Measurements from ENCODE around the gene TMEM233. TPM values are rescaled to one million over a fixed set of nuclear protein-coding genes. Genes with fewer than 3 reads are reported as not detected.
A peak's percentile ranks its signal among the peaks of the same experiment; 100 is the strongest.

TMEM233 gene
- total and polyA plus RNA-seq, 9 of the 15 experiments (the other 6 are each of a cell fraction or from before 2014, with no cell fraction given), result 0.04 to 0.17 (median 0.07) TPM; not detected in 2

DNA sequence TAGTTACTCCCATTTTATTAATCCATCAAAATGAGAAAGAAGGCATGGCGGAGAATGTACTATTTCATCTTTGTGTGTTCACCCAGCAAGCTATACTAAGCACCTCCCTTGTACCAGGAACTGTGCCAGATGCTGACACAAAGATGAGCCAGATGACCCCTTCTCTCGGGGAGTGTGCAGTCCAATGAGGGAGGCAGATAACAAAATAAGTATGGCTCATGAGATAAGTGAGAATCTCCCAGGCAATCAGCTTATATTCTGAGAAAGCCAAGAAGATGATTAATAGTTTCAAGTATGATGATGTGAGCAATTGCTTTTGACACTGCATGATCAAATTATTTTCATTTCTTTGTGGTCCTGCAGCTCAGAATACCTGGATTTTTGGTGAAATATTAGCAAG is 1.3 kb upstream of the TMEM233 start:
- ChIA-PET CTCF (ENCODE audit: low intra/inter-chr PET ratio) (no interaction called here), POLR2A (interaction anchor here (1.0 kb wide), 1 partner anchor 12 kb away, joined by 3 read pairs; no protein-coding TSS in a partner anchor)
- BruUV-seq (replicated peaks), result no TSS peak
- WGBS (ENCODE audit: insufficient coverage, low coverage, missing lambda C conversion rate), result 0% methylated on average over 2 of the region's 2 CpGs
- no peaks in the 10 kb centered on the region for H3K36me3 ChIP-seq (ENCODE audit: control insufficient read depth, insufficient read depth, low read length)
- no peak overlapping the region for H2AFZ ChIP-seq (ENCODE audit: low read depth, low read length)
- in situ Hi-C loops (cut with MboI) (no loop called here), intact Hi-C loops (cut with micrococcal nuclease) (loop anchor here (5.0 kb wide), 1 partner anchor 40 kb away; no protein-coding TSS in a partner anchor)
- no peak overlapping the region for H3K4me2 ChIP-seq (ENCODE audit: insufficient read depth, low read length)
- no peak for FAIRE-seq
- H3K9ac ChIP-seq (ENCODE audit: insufficient read depth in 1 of 2, low read depth in 2 of 2, low read length in 2 of 2), result no peak overlapping the region
- peak; percentile 55 to 67 (median 58) for DNase-seq (ENCODE audit: extremely low read depth in 1 of 4, low spot score in 3 of 4)
- no peaks in the 10 kb centered on the region for H3K9me3 ChIP-seq (replicated peaks; ENCODE audit: control insufficient read depth, insufficient read depth, low read depth, low read length)
- H3K4me1 ChIP-seq (replicated peaks in 1 of 2; ENCODE audit: control insufficient read depth in 2 of 2, insufficient read depth in 2 of 2, low read length in 2 of 2), result peaks cover 8 to 18% of the 10 kb centered on the region in 2 experiments; a peak in 4 of 5 replicates
- peaks cover 25 to 35% of the 10 kb centered on the region in 2 experiments; a peak in 4 of 5 replicates for H3K27me3 ChIP-seq (ENCODE audit: control insufficient read depth in 2 of 2, insufficient read depth in 2 of 2, low read length in 2 of 2)
- H3K79me2 ChIP-seq (ENCODE audit: control insufficient read depth, insufficient read depth, low read length), result no peaks in the 10 kb centered on the region
- no peaks in the 10 kb centered on the region for H3K9me1 ChIP-seq (ENCODE audit: control insufficient read depth, insufficient read depth, low read length)
- no peak overlapping the region for H3K27ac ChIP-seq (ENCODE audit: extremely low read depth, low read depth, low read length)
- H4K20me1 ChIP-seq (replicated peaks; ENCODE audit: control insufficient read depth, insufficient read depth, low read length), result no peaks in the 10 kb centered on the region
- no peak overlapping the region for H3K4me3 ChIP-seq
- ATAC-seq, result peak; percentile 72
- TF ChIP-seq ZFP1 (CRISPR knock-in tag; IDR thresholded peaks at IDR 0.05) (no peak), ZNF431 (CRISPR knock-in tag; IDR thresholded peaks at IDR 0.05) (no peak), MXI1 (IDR thresholded peaks at IDR 0.05; ENCODE audit: low read depth, low read length) (no peak), ETV1 (tag; conservative IDR thresholded peaks at IDR 0.05; ENCODE audit: low read depth) (no peak), ZSCAN29 (IDR thresholded peaks at IDR 0.05) (no peak), ZNF75A (CRISPR knock-in tag; IDR thresholded peaks at IDR 0.05) (no peak), ETV6 (IDR thresholded peaks at IDR 0.05; ENCODE audit: borderline replicate concordance in 1 of 2, low read depth in 2 of 2, low read length in 1 of 2) (no peak), ETV6 (CRISPR knock-in tag; IDR thresholded peaks at IDR 0.05; ENCODE audit: borderline replicate concordance) (no peak), SMARCA4 (IDR thresholded peaks at IDR 0.05) (peak; percentile 85), ZSCAN32 (CRISPR knock-in tag; IDR thresholded peaks at IDR 0.05) (no peak), CEBPB (tag; IDR thresholded peaks at IDR 0.05) (no peak), BRD9 (IDR thresholded peaks at IDR 0.05; ENCODE audit: low read depth, partially characterized antibody) (no peak), MCM2 (IDR thresholded peaks at IDR 0.05; ENCODE audit: low read depth) (no peak), WHSC1 (IDR thresholded peaks at IDR 0.05; ENCODE audit: low read length) (no peak)
- TF ChIP-seq, protein P1, sequence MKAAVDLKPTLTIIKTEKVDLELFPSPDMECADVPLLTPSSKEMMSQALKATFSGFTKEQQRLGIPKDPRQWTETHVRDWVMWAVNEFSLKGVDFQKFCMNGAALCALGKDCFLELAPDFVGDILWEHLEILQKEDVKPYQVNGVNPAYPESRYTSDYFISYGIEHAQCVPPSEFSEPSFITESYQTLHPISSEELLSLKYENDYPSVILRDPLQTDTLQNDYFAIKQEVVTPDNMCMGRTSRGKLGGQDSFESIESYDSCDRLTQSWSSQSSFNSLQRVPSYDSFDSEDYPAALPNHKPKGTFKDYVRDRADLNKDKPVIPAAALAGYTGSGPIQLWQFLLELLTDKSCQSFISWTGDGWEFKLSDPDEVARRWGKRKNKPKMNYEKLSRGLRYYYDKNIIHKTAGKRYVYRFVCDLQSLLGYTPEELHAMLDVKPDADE (conservative IDR thresholded peaks at IDR 0.05; ENCODE audit: control insufficient read depth, low read depth, low read length), result no peak
- TF ChIP-seq, protein P2, sequence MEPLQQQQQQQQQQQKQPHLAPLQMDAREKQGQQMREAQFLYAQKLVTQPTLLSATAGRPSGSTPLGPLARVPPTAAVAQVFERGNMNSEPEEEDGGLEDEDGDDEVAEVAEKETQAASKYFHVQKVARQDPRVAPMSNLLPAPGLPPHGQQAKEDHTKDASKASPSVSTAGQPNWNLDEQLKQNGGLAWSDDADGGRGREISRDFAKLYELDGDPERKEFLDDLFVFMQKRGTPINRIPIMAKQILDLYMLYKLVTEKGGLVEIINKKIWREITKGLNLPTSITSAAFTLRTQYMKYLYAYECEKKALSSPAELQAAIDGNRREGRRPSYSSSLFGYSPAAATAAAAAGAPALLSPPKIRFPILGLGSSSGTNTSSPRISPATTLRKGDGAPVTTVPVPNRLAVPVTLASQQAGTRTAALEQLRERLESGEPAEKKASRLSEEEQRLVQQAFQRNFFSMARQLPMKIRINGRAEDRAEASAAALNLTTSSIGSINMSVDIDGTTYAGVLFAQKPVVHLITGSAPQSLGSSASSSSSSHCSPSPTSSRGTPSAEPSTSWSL (CRISPR knock-in tag; IDR thresholded peaks at IDR 0.05; ENCODE audit: borderline replicate concordance), result no peak
- TF ChIP-seq, protein P3, sequence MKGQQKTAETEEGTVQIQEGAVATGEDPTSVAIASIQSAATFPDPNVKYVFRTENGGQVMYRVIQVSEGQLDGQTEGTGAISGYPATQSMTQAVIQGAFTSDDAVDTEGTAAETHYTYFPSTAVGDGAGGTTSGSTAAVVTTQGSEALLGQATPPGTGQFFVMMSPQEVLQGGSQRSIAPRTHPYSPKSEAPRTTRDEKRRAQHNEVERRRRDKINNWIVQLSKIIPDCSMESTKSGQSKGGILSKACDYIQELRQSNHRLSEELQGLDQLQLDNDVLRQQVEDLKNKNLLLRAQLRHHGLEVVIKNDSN (CRISPR knock-in tag; IDR thresholded peaks at IDR 0.05), result no peak
- TF ChIP-seq, protein P4, sequence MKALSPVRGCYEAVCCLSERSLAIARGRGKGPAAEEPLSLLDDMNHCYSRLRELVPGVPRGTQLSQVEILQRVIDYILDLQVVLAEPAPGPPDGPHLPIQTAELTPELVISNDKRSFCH (CRISPR knock-in tag; IDR thresholded peaks at IDR 0.05), result no peak
- TF ChIP-seq, protein P4 (tag; IDR thresholded peaks at IDR 0.05), result no peak
- TF ChIP-seq, protein P5, sequence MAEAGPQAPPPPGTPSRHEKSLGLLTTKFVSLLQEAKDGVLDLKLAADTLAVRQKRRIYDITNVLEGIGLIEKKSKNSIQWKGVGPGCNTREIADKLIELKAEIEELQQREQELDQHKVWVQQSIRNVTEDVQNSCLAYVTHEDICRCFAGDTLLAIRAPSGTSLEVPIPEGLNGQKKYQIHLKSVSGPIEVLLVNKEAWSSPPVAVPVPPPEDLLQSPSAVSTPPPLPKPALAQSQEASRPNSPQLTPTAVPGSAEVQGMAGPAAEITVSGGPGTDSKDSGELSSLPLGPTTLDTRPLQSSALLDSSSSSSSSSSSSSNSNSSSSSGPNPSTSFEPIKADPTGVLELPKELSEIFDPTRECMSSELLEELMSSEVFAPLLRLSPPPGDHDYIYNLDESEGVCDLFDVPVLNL (CRISPR knock-in tag; IDR thresholded peaks at IDR 0.05; ENCODE audit: low read depth), result no peak

Data from K562 (cell line).